GM23248 (cell line): ENCODE results near the gene RNF213. TPM values are rescaled to one million over a fixed set of nuclear protein-coding genes. Genes with fewer than 3 reads are reported as not detected.

Experiments
- DNase-seq: peaks from one replicate; pipeline ENCODE4 v3.0.0-alpha.2; 2015
- H2AFZ ChIP-seq: fragments of 200-600 bp; sonication (generic); 2 replicates; pipeline ENCODE4 v1.6.1; 2016; ENCODE audit warnings: antibody characterized with exemption
- H3F3A ChIP-seq: fragments of 200-600 bp; sonication (generic); 2 replicates; pipeline ENCODE4 v1.6.1; 2016; ENCODE audit warnings: mild to moderate bottlenecking, antibody characterized with exemption, mixed run types; ENCODE audit not compliant: insufficient read depth
- H3K27ac ChIP-seq: fragments of 200-600 bp; sonication (generic); 2 replicates; pipeline ENCODE4 v1.5.1; 2016; ENCODE audit warnings: mild to moderate bottlenecking
- H3K27me3 ChIP-seq: fragments of 200-600 bp; sonication (generic); replicated peaks from 2 replicates; pipeline ENCODE4 v1.6.1; 2016; ENCODE audit warnings: mild to moderate bottlenecking; ENCODE audit not compliant: insufficient read depth
- H3K36me3 ChIP-seq: fragments of 200-600 bp; sonication (generic); 2 replicates; pipeline ENCODE4 v1.6.1; 2016; ENCODE audit warnings: low read depth, mild to moderate bottlenecking
- H3K4me1 ChIP-seq: fragments of 200-600 bp; sonication (generic); 2 replicates; pipeline ENCODE4 v1.6.1; 2016; ENCODE audit warnings: mild to moderate bottlenecking; ENCODE audit not compliant: insufficient read depth
- H3K4me2 ChIP-seq: fragments of 200-600 bp; sonication (generic); one replicate; pipeline ENCODE4 v1.6.1; 2016; ENCODE audit warnings: mild to moderate bottlenecking; ENCODE audit not compliant: unreplicated experiment
- H3K4me3 ChIP-seq: fragments of 200-600 bp; sonication (generic); 2 replicates; pipeline ENCODE4 v1.5.1; 2016; ENCODE audit warnings: mild to moderate bottlenecking
- H3K79me2 ChIP-seq: fragments of 200-600 bp; sonication (generic); 2 replicates; pipeline ENCODE4 v1.6.1; 2016; ENCODE audit warnings: mild to moderate bottlenecking; ENCODE audit not compliant: insufficient read depth
- H3K9ac ChIP-seq: fragments of 200-600 bp; sonication (generic); 2 replicates; pipeline ENCODE4 v1.6.1; 2016; ENCODE audit warnings: mild to moderate bottlenecking
- H3K9me2 ChIP-seq: fragments of 200-600 bp; sonication (generic); 2 replicates; pipeline ENCODE4 v1.6.1; 2016; ENCODE audit warnings: mixed run types, mild to moderate bottlenecking, moderate library complexity; ENCODE audit not compliant: insufficient read depth
- H3K9me3 ChIP-seq: fragments of 200-600 bp; sonication (generic); one replicate; pipeline ENCODE4 v1.6.1; 2017; ENCODE audit warnings: low read depth
- H4K20me1 ChIP-seq: fragments of 200-600 bp; sonication (generic); 2 replicates; pipeline ENCODE4 v1.6.0; 2016; ENCODE audit not compliant: insufficient read depth
- EZH2 ChIP-seq: fragments of 200-600 bp; sonication (generic); IDR thresholded peaks from 2 replicates; pipeline ENCODE4 v1.6.1; 2018; ENCODE audit warnings: antibody characterized with exemption, mild to moderate bottlenecking; ENCODE audit not compliant: insufficient read depth, poor library complexity, severe bottlenecking
- EZH2phosphoT487 ChIP-seq: fragments of 200-600 bp; sonication (generic); IDR thresholded peaks from 2 replicates; pipeline ENCODE4 v1.6.1; 2018; ENCODE audit warnings: antibody characterized with exemption, moderate library complexity, mild to moderate bottlenecking, low read depth; ENCODE audit not compliant: insufficient read depth
- WGBS, 2 experiments: methylation state at CpG; one replicate each; pipeline ENCODE4 v1.1.6; 2015 to 2017; ENCODE audit warnings: low lambda C conversion rate in 2 of 2, low coverage in 1 of 2; ENCODE audit errors: missing lambda C conversion rate in 2 of 2; 5-methylcytosine and 5-hydroxymethylcytosine counted together
- in situ Hi-C: fragments of 300-500 bp; cut with MboI; formaldehyde crosslinking; loops from 2 replicates; pipeline ENCODE4 v1.15.0; 2020
- polyA plus RNA-seq: library from polyadenylated mRNA; unstranded; fragments of >200 nt; fragmentation: Nextera tagmentation; extraction: Ambion mirVana; gene quantifications from 2 replicates; pipeline ENCODE4 v1.2.1, GENCODE V29; 2016
- total RNA-seq: library from RNA; depleted of rRNA; stranded (reverse); fragments of >200 nt; shearing (Covaris generic); gene quantifications from 2 replicates; pipeline ENCODE4 v1.2.3, GENCODE V29; 2014

Gene RNF213
- total and polyA plus RNA-seq, 2 experiments from 2014 or later: 18.8 to 45.0 TPM

DNA sequence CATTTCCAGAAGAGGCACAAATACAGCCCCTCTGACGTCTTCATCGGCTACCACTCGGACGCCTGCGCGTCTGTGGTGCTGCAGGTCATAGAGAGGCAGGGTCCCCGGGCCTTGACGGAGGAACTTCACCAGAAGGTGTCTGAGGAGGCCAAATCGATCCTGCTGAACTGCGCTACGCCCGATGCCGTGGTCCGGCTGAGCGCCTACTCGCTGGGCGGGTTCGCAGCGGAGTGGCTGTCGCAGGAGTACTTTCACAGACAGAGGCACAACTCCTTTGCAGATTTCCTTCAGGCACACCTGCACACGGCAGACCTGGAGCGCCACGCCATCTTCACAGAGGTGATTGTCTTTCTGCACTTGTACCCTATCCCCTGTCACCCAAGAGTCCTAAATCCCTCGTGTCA is 87.3 kb downstream of the RNF213 start:
- Histone ChIP-seq H3K36me3 (peaks cover 74% of the 10 kb centered on the region), H3K79me2 (no peaks in the 10 kb centered on the region), H3K27ac (no peak overlapping the region), H3K9me3 (no peaks in the 10 kb centered on the region), H3K9me2 (no peaks in the 10 kb centered on the region), H3F3A (peaks cover 3% of the 10 kb centered on the region; the same call in 1 of the 2 replicates), H3K27me3 (no peaks in the 10 kb centered on the region), H3K9ac (no peak overlapping the region), H4K20me1 (0 out of 2 replicates have a peak, but pooled peaks cover 2% of the 10 kb centered on the region), H3K4me1 (no peaks in the 10 kb centered on the region), H3K4me2 (no peak overlapping the region), H3K4me3 (no peak overlapping the region), H2AFZ (no peak overlapping the region)
- 97% methylated on average over 24 of the region's 24 CpGs for WGBS, 2 experiments
- TF ChIP-seq EZH2phosphoT487 (no peak), EZH2 (no peak)
- in situ Hi-C loops: no loop called here
- DNase-seq: no peak

DNA sequence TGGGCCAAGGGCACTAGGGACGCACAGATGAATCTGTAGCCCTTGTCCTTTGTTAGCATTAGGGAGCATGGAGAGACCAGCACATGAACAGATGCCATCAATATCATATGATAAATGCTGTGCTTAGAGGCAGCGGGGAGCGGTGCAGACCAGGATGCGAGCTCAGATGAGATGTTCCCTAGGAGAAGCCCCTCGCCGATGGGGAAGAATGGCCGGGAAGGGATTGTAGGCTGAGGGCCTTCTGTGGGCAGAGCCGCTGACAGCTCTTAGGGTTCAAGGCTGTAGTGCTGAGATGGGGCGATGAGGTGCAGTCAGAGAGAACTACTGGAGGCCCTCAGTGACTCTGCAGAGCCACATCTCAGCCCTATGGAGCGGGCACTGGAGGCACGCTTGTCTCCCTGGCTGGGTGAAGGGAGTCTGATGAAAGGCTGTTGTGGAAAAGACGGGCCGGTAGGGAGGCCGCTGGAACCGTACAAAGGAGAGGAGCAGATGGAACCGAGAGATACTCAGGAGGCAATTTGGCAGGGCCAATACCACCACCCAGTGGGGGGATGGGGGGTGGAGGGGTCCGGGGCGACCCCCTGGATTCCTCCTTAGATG is 88.0 kb downstream of the RNF213 start:
- WGBS, 2 experiments: 91 to 95% methylated on average over 16 to 18 of the region's 18 CpGs
- no peak overlapping the region for H3K9ac ChIP-seq

DNA sequence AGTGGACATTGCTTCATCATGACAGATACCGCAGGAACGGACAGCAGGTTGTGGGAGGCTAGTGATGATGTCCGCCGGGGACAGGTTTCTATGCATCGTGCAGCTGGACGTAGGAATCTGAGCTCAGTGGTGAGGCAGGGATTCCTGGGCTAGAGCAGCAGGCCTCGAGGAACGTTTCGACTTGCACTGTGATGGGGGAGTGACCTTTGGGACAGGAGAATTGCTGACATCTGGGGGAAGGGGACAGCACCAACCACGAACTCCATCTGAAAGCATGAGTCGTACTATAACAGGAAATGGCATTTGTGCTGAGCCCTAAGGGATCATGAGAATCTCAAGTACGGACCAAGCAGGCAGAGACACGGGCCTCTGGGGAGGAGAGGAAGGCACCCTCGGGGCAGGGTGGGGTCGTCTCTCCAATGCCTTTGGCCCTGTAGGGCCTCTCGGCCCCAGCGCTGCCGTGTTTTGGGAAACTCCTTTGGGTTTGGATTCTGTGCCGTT is 88.5 kb downstream of the RNF213 start:
- Histone ChIP-seq H3K79me2 (no peaks in the 10 kb centered on the region), H2AFZ (no peak overlapping the region), H3K27me3 (no peaks in the 10 kb centered on the region), H3K9me2 (no peaks in the 10 kb centered on the region), H3K9me3 (no peaks in the 10 kb centered on the region), H3K27ac (no peak overlapping the region), H4K20me1 (0 out of 2 replicates have a peak, but pooled peaks cover 2% of the 10 kb centered on the region), H3K4me2 (no peak overlapping the region), H3K4me1 (no peaks in the 10 kb centered on the region), H3K4me3 (no peak overlapping the region), H3F3A (peaks cover 3% of the 10 kb centered on the region; the same call in 1 of the 2 replicates), H3K36me3 (peaks cover 63% of the 10 kb centered on the region), H3K9ac (no peak overlapping the region)
- DNase-seq: peak; percentile 20
- in situ Hi-C loops: no loop called here
- WGBS, 2 experiments: 74 to 76% methylated on average over 17 to 19 of the region's 19 CpGs
- TF ChIP-seq EZH2phosphoT487: no peak
- TF ChIP-seq EZH2: no peak

More for the DNA sequence above, 88.0 kb downstream of the RNF213 start:
- DNase-seq: no peak
- Histone ChIP-seq H3K4me1 (no peaks in the 10 kb centered on the region), H4K20me1 (0 out of 2 replicates have a peak, but pooled peaks cover 2% of the 10 kb centered on the region), H3K36me3 (peaks cover 67% of the 10 kb centered on the region), H3F3A (peaks cover 3% of the 10 kb centered on the region; the same call in 1 of the 2 replicates), H3K27ac (no peak overlapping the region), H2AFZ (no peak overlapping the region), H3K9me3 (no peaks in the 10 kb centered on the region), H3K79me2 (no peaks in the 10 kb centered on the region), H3K9me2 (no peaks in the 10 kb centered on the region), H3K4me3 (no peak overlapping the region), H3K27me3 (no peaks in the 10 kb centered on the region), H3K4me2 (no peak overlapping the region)
- in situ Hi-C loops: no loop called here
- TF ChIP-seq EZH2: no peak
- TF ChIP-seq EZH2phosphoT487: no peak

DNA sequence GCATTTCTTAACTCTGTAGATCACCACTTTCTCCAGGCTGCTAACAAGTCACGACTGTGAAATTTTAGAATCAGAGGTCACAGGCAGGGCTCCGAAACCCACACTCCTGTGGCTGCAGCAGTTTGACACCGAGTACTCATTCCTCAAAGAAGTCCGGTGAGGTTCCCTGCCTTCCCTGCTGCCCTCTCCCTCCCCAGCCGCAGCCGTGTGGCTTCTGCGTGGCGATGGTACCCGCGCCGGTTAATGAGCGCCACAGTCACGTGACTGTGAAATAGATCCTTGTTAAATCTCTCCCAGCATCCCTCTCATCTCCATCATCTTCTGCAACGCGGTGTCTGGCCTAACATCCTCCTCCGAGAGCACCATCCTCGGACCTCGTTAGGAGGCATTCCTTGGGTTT is 89.1 kb downstream of the RNF213 start:
- 0 out of 2 replicates have a peak, but pooled peaks cover 2% of the 10 kb centered on the region for H4K20me1 ChIP-seq
- no peak overlapping the region for H3K4me2 ChIP-seq
- no peak overlapping the region for H2AFZ ChIP-seq
- H3K79me2 ChIP-seq: no peaks in the 10 kb centered on the region
- 96% methylated on average over 18 of the region's 18 CpGs for WGBS, 2 experiments
- H3K9me2 ChIP-seq: no peaks in the 10 kb centered on the region
- H3K27ac ChIP-seq: no peak overlapping the region
- TF ChIP-seq EZH2phosphoT487 (no peak), EZH2 (no peak)
- H3K9me3 ChIP-seq: no peaks in the 10 kb centered on the region
- H3K4me3 ChIP-seq: no peak overlapping the region
- no peaks in the 10 kb centered on the region for H3K27me3 ChIP-seq
- in situ Hi-C loops: no loop called here
- no peak for DNase-seq
- no peaks in the 10 kb centered on the region for H3K4me1 ChIP-seq
- H3F3A ChIP-seq: peaks cover 3% of the 10 kb centered on the region; the same call in 1 of the 2 replicates
- H3K36me3 ChIP-seq: peaks cover 59% of the 10 kb centered on the region
- H3K9ac ChIP-seq: no peak overlapping the region
